Activated B cell treated with CpG ODN at 0.5 μM for 24 hours (primary cell): Measurements from ENCODE around the gene CSNK2A1. TPM values are rescaled to one million over a fixed set of nuclear protein-coding genes. Genes with fewer than 3 reads are reported as not detected.
"Not testable (repeated sequence)": the region's sequence is repeated elsewhere in the genome, so short reads cannot be mapped to it uniquely, and the experiment has no call there.

Source experiments
- ATAC-seq: fragments of 200-7000 bp; cut with Tn5 transposase; one replicate; pipeline ENCODE4 v1.10.0; 2021; ENCODE audit warnings: low read depth, mild to moderate bottlenecking, moderate library complexity
- CTCF ChIA-PET: fragments of 350-600 bp; sonication (Branson Sonifier 250); formaldehyde crosslinking; loops from one replicate; lab custom pipeline; 2021; ENCODE audit warnings: antibody characterized with exemption; lab: Charles Lee
- POLR2A ChIA-PET: fragments of 350-600 bp; sonication (Branson Sonifier 250); formaldehyde crosslinking; loops from one replicate; lab custom pipeline; 2021; ENCODE audit warnings: antibody characterized with exemption; lab: Charles Lee
- DNase-seq: peaks from one replicate; pipeline ENCODE4 v3.0.0; 2022
- H3K27ac Mint-ChIP-seq: one replicate; pipeline ENCODE4 v1.8.0; 2020; ENCODE audit warnings: mixed read lengths
- H3K27me3 Mint-ChIP-seq: one replicate; pipeline ENCODE4 v1.8.0; 2021; ENCODE audit warnings: mixed read lengths
- H3K36me3 Mint-ChIP-seq: one replicate; pipeline ENCODE4 v1.8.0; 2021; ENCODE audit warnings: low read depth, mixed read lengths
- H3K4me1 Mint-ChIP-seq: one replicate; pipeline ENCODE4 v1.8.0; 2021; ENCODE audit warnings: mixed read lengths
- H3K4me3 Mint-ChIP-seq: one replicate; pipeline ENCODE4 v1.8.0; 2020; ENCODE audit warnings: mild to moderate bottlenecking, mixed read lengths
- H3K9me3 Mint-ChIP-seq: one replicate; pipeline ENCODE4 v1.8.0; 2020; ENCODE audit warnings: mixed read lengths
- intact Hi-C: fragments of 100-400 bp; cut with micrococcal nuclease; formaldehyde crosslinking; loops from one replicate; pipeline ENCODE4 v1.15.1; 2024
- total RNA-seq: library from RNA; stranded (reverse); gene quantifications from 2 replicates; pipeline ENCODE4 v1.2.3, GENCODE V29; 2022
- TF ChIP-seq, protein P1 (sequence below): fragments of 200-600 bp; IDR thresholded peaks from one replicate; pipeline ENCODE4 v1.8.0; 2022; ENCODE audit warnings: antibody characterized with exemption, mild to moderate bottlenecking

The CSNK2A1 gene
- total RNA-seq, 1 donor from 2014 or later = 140 TPM

DNA sequence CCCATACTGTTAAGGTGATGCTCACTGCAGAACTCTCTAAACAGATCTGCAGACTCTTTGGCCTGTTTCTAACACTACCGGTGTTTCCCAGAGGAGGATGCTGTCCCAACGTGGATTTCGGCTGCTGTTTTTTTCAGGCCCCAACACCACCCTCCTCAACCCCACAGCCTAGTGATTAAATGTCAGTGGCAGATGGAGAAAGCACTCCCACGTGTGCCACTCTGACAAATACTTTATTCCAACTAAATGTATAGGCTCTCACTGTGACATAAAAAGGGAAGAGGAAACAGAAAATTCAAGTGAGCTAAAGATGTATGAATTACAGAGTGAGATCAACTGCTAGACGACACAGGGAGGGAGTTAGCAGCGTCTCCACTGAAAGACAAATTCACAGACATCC, 84.8 kb downstream of the CSNK2A1 start:
- no peak for DNase-seq
- H3K4me3 Mint-ChIP-seq = no peak overlapping the region
- intact Hi-C loops = no loop called here
- H3K4me1 Mint-ChIP-seq = peaks cover 26% of the 10 kb centered on the region
- CTCF ChIA-PET = no interaction called here
- no peak for ATAC-seq
- TF ChIP-seq, protein P1, sequence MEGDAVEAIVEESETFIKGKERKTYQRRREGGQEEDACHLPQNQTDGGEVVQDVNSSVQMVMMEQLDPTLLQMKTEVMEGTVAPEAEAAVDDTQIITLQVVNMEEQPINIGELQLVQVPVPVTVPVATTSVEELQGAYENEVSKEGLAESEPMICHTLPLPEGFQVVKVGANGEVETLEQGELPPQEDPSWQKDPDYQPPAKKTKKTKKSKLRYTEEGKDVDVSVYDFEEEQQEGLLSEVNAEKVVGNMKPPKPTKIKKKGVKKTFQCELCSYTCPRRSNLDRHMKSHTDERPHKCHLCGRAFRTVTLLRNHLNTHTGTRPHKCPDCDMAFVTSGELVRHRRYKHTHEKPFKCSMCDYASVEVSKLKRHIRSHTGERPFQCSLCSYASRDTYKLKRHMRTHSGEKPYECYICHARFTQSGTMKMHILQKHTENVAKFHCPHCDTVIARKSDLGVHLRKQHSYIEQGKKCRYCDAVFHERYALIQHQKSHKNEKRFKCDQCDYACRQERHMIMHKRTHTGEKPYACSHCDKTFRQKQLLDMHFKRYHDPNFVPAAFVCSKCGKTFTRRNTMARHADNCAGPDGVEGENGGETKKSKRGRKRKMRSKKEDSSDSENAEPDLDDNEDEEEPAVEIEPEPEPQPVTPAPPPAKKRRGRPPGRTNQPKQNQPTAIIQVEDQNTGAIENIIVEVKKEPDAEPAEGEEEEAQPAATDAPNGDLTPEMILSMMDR = no peak
- H3K27ac Mint-ChIP-seq = no peak overlapping the region
- H3K9me3 Mint-ChIP-seq = no peaks in the 10 kb centered on the region
- no peaks in the 10 kb centered on the region for H3K27me3 Mint-ChIP-seq
- POLR2A ChIA-PET = no interaction called here
- peaks cover 9% of the 10 kb centered on the region for H3K36me3 Mint-ChIP-seq

GRCh38 chr20:454951-455350, 88.6 kb downstream of the CSNK2A1 start:
- H3K9me3 Mint-ChIP-seq = no peaks in the 10 kb centered on the region

GRCh38 chr20:452021-452420, 91.6 kb downstream of the CSNK2A1 start:
- H3K4me1 Mint-ChIP-seq, DNase-seq, H3K4me3 Mint-ChIP-seq, H3K9me3 Mint-ChIP-seq, POLR2A ChIA-PET, intact Hi-C loops, ATAC-seq, H3K27me3 Mint-ChIP-seq, CTCF ChIA-PET, H3K27ac Mint-ChIP-seq: not testable (repeated sequence)
- H3K36me3 Mint-ChIP-seq = peaks cover 10% of the 10 kb centered on the region

More at GRCh38 chr20:454951-455350, 88.6 kb downstream of the CSNK2A1 start:
- CTCF ChIA-PET = no interaction called here
- intact Hi-C loops = no loop called here
- ATAC-seq = no peak
- H3K4me1 Mint-ChIP-seq = peaks cover 2% of the 10 kb centered on the region
- POLR2A ChIA-PET = no interaction called here
- no peak for DNase-seq
- peaks cover 13% of the 10 kb centered on the region for H3K36me3 Mint-ChIP-seq
- no peak overlapping the region for H3K4me3 Mint-ChIP-seq
- TF ChIP-seq, protein P1 = no peak
- no peak overlapping the region for H3K27ac Mint-ChIP-seq
- no peaks in the 10 kb centered on the region for H3K27me3 Mint-ChIP-seq

GRCh38 chr20:445514-446336, 97.9 kb downstream of the CSNK2A1 start:
- TF ChIP-seq, protein P1 = no peak
- intact Hi-C loops = no loop called here
- DNase-seq (no peak), ATAC-seq (no peak)
- no peak overlapping the region for H3K4me3 Mint-ChIP-seq
- no peaks in the 10 kb centered on the region for H3K9me3 Mint-ChIP-seq
- H3K4me1 Mint-ChIP-seq = no peaks in the 10 kb centered on the region
- no peaks in the 10 kb centered on the region for H3K27me3 Mint-ChIP-seq
- CTCF ChIA-PET = no interaction called here
- peaks cover 61% of the 10 kb centered on the region for H3K36me3 Mint-ChIP-seq
- no peak overlapping the region for H3K27ac Mint-ChIP-seq
- POLR2A ChIA-PET = no interaction called here

GRCh38 chr20:444862-445426, 98.6 kb downstream of the CSNK2A1 start:
- DNase-seq (no peak), ATAC-seq (no peak)
- H3K27me3 Mint-ChIP-seq = no peaks in the 10 kb centered on the region
- H3K9me3 Mint-ChIP-seq = no peaks in the 10 kb centered on the region
- intact Hi-C loops = no loop called here
- ChIA-PET CTCF (interaction anchor here (0.5 kb wide), 1 partner anchor 31 kb away, joined by 3 read pairs; no protein-coding TSS in a partner anchor), POLR2A (no interaction called here)
- no peak overlapping the region for H3K4me3 Mint-ChIP-seq
- H3K36me3 Mint-ChIP-seq = peaks cover 68% of the 10 kb centered on the region
- H3K4me1 Mint-ChIP-seq = peaks cover 1% of the 10 kb centered on the region
- TF ChIP-seq, protein P1 = no peak
- H3K27ac Mint-ChIP-seq = no peak overlapping the region
